ENCODE data around the gene DMXL1. TPM values are rescaled to one million over a fixed set of nuclear protein-coding genes. Genes with fewer than 3 reads are reported as not detected.

Gene DMXL1
- total RNA-seq, 1 experiment from 2014 or later: 20.6 TPM

- peaks cover 10% of the 10 kb centered on the region for H3F3A ChIP-seq (ENCODE audit: low read length, unreplicated experiment)
- no peaks in the 10 kb centered on the region for H4K20me1 ChIP-seq (ENCODE audit: low read length)
- no peak overlapping the region for H3K4me2 ChIP-seq (ENCODE audit: low read length)
- POLR2A ChIA-PET (ENCODE audit: unreplicated experiment): no interaction called here
- H3K27ac ChIP-seq (ENCODE audit: low read length): no peak overlapping the region
- intact Hi-C loops (cut with micrococcal nuclease): no loop called here
- TF ChIP-seq EZH2phosphoT487 (IDR thresholded peaks at IDR 0.05; ENCODE audit: borderline replicate concordance, low read length) (no peak), CTCF (conservative IDR thresholded peaks at IDR 0.05; ENCODE audit: low read depth, low read length) (no peak), EZH2 (IDR thresholded peaks at IDR 0.05; ENCODE audit: low read length, unreplicated experiment) (no peak)
- no peaks in the 10 kb centered on the region for H3K9me3 ChIP-seq (ENCODE audit: low read length)
- no TSS peak for BruUV-seq (replicated peaks)
- no peak overlapping the region for H2AFZ ChIP-seq (ENCODE audit: low read length)
- no peaks in the 10 kb centered on the region for H3K9me2 ChIP-seq (replicated peaks; ENCODE audit: low read length)
- no peaks in the 10 kb centered on the region for H3K27me3 ChIP-seq (ENCODE audit: low read length)
- no peak overlapping the region for H3K4me3 ChIP-seq (ENCODE audit: low read length)
- CTCF ChIA-PET: no interaction called here
- no peaks in the 10 kb centered on the region for H3K36me3 ChIP-seq (ENCODE audit: low read depth, low read length)
- peaks cover 5% of the 10 kb centered on the region; the same call in 1 of the 2 replicates for H3K79me2 ChIP-seq (ENCODE audit: low read length)
- H3K4me1 ChIP-seq (ENCODE audit: insufficient read depth, low read length): peaks cover 27% of the 10 kb centered on the region
- no peak overlapping the region for H3K9ac ChIP-seq (ENCODE audit: low read length)
- no peak for ATAC-seq
- DNase-seq: no peak
Measured at GRCh38 chr5:119279093-119279492, 208.2 kb downstream of the DMXL1 start.

- H2AFZ ChIP-seq (ENCODE audit: low read length): no peak overlapping the region
- POLR2A ChIA-PET (ENCODE audit: unreplicated experiment): no interaction called here
- intact Hi-C loops (cut with micrococcal nuclease): no loop called here
- ATAC-seq: no peak
- CTCF ChIA-PET: no interaction called here
- no peak overlapping the region for H3K27ac ChIP-seq (ENCODE audit: low read length)
- H3K4me3 ChIP-seq (ENCODE audit: low read length): no peak overlapping the region
- TF ChIP-seq EZH2 (IDR thresholded peaks at IDR 0.05; ENCODE audit: low read length, unreplicated experiment) (no peak), CTCF (conservative IDR thresholded peaks at IDR 0.05; ENCODE audit: low read depth, low read length) (no peak), EZH2phosphoT487 (IDR thresholded peaks at IDR 0.05; ENCODE audit: borderline replicate concordance, low read length) (no peak)
- peaks cover 5% of the 10 kb centered on the region; the same call in 1 of the 2 replicates for H3K79me2 ChIP-seq (ENCODE audit: low read length)
- H3K4me1 ChIP-seq (ENCODE audit: insufficient read depth, low read length): peaks cover 21% of the 10 kb centered on the region
- H4K20me1 ChIP-seq (ENCODE audit: low read length): no peaks in the 10 kb centered on the region
- no peak overlapping the region for H3K4me2 ChIP-seq (ENCODE audit: low read length)
- no peaks in the 10 kb centered on the region for H3K9me3 ChIP-seq (ENCODE audit: low read length)
- H3F3A ChIP-seq (ENCODE audit: low read length, unreplicated experiment): peaks cover 4% of the 10 kb centered on the region
- H3K9ac ChIP-seq (ENCODE audit: low read length): no peak overlapping the region
- no peaks in the 10 kb centered on the region for H3K27me3 ChIP-seq (ENCODE audit: low read length)
- DNase-seq: no peak
- H3K36me3 ChIP-seq (ENCODE audit: low read depth, low read length): no peaks in the 10 kb centered on the region
- no peaks in the 10 kb centered on the region for H3K9me2 ChIP-seq (replicated peaks; ENCODE audit: low read length)
- no TSS peak for BruUV-seq (replicated peaks)
Measured at GRCh38 chr5:119280380-119280779, 209.5 kb downstream of the DMXL1 start.

- Histone ChIP-seq H3K4me2 (ENCODE audit: low read length) (no peak overlapping the region), H3K79me2 (ENCODE audit: low read length) (no peaks in the 10 kb centered on the region; the same call in 1 of the 2 replicates), H3K36me3 (ENCODE audit: low read depth, low read length) (no peaks in the 10 kb centered on the region), H3K27ac (ENCODE audit: low read length) (no peak overlapping the region), H3K27me3 (ENCODE audit: low read length) (no peaks in the 10 kb centered on the region), H2AFZ (ENCODE audit: low read length) (no peak overlapping the region), H4K20me1 (ENCODE audit: low read length) (no peaks in the 10 kb centered on the region), H3K4me1 (ENCODE audit: insufficient read depth, low read length) (peaks cover 24% of the 10 kb centered on the region), H3K4me3 (ENCODE audit: low read length) (no peak overlapping the region), H3F3A (ENCODE audit: low read length, unreplicated experiment) (no peaks in the 10 kb centered on the region), H3K9ac (ENCODE audit: low read length) (no peak overlapping the region), H3K9me3 (ENCODE audit: low read length) (no peaks in the 10 kb centered on the region), H3K9me2 (replicated peaks; ENCODE audit: low read length) (no peaks in the 10 kb centered on the region)
- BruUV-seq (replicated peaks): no TSS peak
- intact Hi-C loops (cut with micrococcal nuclease): no loop called here
- POLR2A ChIA-PET (ENCODE audit: unreplicated experiment): no interaction called here
- CTCF ChIA-PET: no interaction called here
- TF ChIP-seq EZH2 (IDR thresholded peaks at IDR 0.05; ENCODE audit: low read length, unreplicated experiment) (no peak), EZH2phosphoT487 (IDR thresholded peaks at IDR 0.05; ENCODE audit: borderline replicate concordance, low read length) (no peak), CTCF (conservative IDR thresholded peaks at IDR 0.05; ENCODE audit: low read depth, low read length) (no peak)
- no peak for DNase-seq
- no peak for ATAC-seq
Measured at GRCh38 chr5:119282628-119283027, 211.7 kb downstream of the DMXL1 start.
